Tibial nerve (tissue), 3 donors: Measurements from ENCODE around the gene TMEM26.
"Not testable (repeated sequence)": the region's sequence is repeated elsewhere in the genome, so short reads cannot be mapped to it uniquely, and the experiment has no call there.

Source experiments
- POLR2A ChIP-seq, 2 donors: fragments of 450-650 bp; IDR thresholded peaks; one replicate each; pipeline ENCODE4 v1.6.1; 2017; ENCODE audit warnings: antibody characterized with exemption in 2 of 2, mild to moderate bottlenecking in 2 of 2, moderate library complexity in 2 of 2
- TF ChIP-seq, protein P1 (sequence below), 5 experiments: fragments of 200-600 bp in 3 of 5; fragments of 450-650 bp in 2 of 5; sonication (generic) in 3 of 5; IDR thresholded peaks; one replicate each; pipeline ENCODE4 v1.5.1; 2016 to 2019; ENCODE audit warnings: antibody characterized with exemption in 5 of 5, mild to moderate bottlenecking in 3 of 5, moderate library complexity in 2 of 5

DNA sequence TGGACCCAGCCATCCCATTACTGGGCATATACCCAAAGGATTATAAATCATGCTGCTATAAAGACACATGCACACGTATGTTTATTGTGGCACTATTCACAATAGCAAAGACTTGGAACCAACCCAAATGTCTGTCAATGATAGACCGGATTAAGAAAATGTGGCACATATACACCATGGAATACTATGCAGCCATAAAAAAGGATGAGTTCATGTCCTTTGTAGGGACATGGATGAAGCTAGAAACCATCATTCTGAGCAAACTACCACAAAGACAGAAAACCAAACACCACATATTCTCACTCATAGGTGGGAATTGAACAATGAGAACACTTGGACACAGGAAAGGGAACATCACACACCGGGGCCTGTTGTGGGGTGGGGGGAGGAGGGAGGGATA is 72.0 kb downstream of the TMEM26 start:
- TF ChIP-seq POLR2A (IDR thresholded peaks at IDR 0.05): not testable (repeated sequence)
- TF ChIP-seq, protein P1, sequence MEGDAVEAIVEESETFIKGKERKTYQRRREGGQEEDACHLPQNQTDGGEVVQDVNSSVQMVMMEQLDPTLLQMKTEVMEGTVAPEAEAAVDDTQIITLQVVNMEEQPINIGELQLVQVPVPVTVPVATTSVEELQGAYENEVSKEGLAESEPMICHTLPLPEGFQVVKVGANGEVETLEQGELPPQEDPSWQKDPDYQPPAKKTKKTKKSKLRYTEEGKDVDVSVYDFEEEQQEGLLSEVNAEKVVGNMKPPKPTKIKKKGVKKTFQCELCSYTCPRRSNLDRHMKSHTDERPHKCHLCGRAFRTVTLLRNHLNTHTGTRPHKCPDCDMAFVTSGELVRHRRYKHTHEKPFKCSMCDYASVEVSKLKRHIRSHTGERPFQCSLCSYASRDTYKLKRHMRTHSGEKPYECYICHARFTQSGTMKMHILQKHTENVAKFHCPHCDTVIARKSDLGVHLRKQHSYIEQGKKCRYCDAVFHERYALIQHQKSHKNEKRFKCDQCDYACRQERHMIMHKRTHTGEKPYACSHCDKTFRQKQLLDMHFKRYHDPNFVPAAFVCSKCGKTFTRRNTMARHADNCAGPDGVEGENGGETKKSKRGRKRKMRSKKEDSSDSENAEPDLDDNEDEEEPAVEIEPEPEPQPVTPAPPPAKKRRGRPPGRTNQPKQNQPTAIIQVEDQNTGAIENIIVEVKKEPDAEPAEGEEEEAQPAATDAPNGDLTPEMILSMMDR (IDR thresholded peaks at IDR 0.05): not testable (repeated sequence)
